A549 treated with dexamethasone at 1 μM for 4 hours (cell line): ENCODE results near the gene ACTC1. TPM values are rescaled to one million over a fixed set of nuclear protein-coding genes. Genes with fewer than 3 reads are reported as not detected.

ENCODE experiments used
- total RNA-seq: library from RNA; stranded (reverse); fragments of 200-300 nt; extraction: Qiagen RNA extraction; gene quantifications from 5 replicates; pipeline ENCODE4 v1.2.3, GENCODE V29; 2022

The ACTC1 gene
- total RNA-seq, result 0.18 to 0.54 TPM (median 0.35 TPM) in 5 replicates

DNA sequence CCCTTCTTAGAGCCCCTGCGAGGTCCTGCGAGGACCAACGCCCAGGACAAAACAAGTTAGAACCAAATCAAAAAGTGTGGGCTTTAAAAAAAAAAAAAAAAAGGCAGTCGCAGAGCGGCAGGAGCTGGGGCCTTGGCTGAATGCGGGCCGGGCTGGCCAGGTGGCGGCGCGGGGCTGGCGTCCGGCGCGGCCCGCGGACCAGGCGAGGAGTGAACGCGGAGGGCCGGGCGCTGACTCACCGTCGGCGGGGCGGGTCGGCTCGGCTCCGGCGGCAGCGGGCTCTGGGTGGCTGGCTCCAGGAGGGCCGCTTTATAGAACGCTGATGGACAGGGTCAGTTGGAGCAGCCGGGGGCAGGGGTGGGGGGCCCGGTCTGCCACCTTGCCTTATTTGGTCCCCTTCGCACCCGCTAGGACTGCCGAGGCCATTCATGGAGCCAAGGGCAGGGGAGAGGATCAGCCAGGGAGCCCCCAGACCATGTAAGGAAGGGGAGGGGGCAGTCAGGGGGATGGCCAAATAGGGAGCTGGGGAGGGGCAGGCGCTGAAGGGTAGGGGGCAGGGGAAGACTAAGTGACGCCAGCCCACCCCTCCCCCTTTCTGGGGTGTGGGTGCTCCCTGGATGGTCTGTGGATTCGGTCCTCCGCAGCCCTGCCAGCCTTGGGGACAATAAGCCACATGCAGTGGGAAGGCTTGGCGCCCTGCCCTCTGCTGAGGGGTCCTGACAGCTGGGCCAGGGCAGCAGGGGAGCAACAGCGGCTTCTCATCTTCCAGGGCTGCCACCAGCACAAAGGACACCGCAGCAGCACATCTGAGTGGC, at the start of gene ACTC1:
Gene ACTC1, minus strand, starts transcription at position 283 of the 815 bp plus-strand sequence. CDS start 741 bp downstream, outside the sequence.

DNA sequence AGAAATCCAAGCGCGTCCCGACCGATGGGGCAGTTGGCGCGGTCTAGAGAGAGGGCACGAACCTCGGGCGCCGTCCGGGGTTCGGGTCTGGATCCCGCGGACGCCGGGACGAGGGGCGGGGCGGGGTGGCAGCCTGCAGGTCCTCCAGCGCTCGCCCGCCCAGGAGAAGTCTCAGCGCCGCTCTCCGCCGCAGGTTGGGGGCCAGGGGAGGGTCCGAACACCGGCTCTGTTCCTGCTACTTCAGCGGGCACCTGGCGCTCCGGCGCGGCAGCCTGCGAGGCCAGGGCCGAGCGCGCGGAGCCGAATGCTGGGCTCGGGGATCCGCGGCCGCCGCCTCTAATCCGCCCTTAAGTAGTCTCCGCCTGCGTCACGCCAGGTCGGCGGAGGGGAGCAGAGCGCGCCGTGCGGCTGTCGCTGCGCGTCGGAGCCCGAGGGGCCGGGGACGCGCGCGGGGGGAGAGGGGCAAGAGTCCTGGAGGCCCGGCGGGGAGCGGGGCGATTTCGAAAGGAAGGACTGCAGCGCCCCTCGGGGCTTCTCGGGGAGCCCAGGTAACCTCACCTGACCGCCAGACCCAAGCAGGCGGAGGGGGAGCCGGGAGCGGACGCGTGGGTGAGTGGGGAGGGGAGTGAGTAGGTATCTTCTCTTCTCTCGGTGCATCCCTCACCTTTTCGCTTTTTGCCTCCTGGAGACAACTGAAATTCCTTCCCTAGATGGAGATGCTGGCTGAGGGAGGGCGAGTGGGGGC, 40.5 kb downstream of the ACTC1 start, which contains the start of gene GJD2:
Gene GJD2, minus strand, starts transcription at position 325 of the 745 bp plus-strand sequence. CDS start 510 bp downstream, outside the sequence.

Other genes starting within 250 kb of the ACTC1 start
- gene GOLGA8B, start 211.9 kb downstream of the ACTC1 start, total RNA-seq, result 9.6 to 20.1 TPM (median 15.6 TPM) in 5 replicates
- gene GJD2, start 40.6 kb downstream of the ACTC1 start, total RNA-seq, result not detected in 5 replicates
- 27.6 to 39.9 TPM (median 38.4 TPM) in 5 replicates for gene AQR, start 174.2 kb upstream of the ACTC1 start, total RNA-seq
- gene ZNF770, start 192.7 kb upstream of the ACTC1 start, total RNA-seq, result 13.5 to 20.7 TPM (median 18.0 TPM) in 5 replicates